SK-N-MC (cell line): ENCODE data around the gene TRIM45.

ENCODE experiments used
- EZH2 ChIP-seq: fragments of 200-600 bp; sonication (generic); IDR thresholded peaks from one replicate; pipeline ENCODE4 v1.6.1; 2017; ENCODE audit warnings: antibody characterized with exemption
- POLR2AphosphoS5 ChIP-seq: IDR thresholded peaks from 2 replicates; pipeline ENCODE4 v1.6.1; 2012; ENCODE audit warnings: mild to moderate bottlenecking, low read depth, low read length, borderline replicate concordance

GRCh38 chr1:117146072-117146471, 24.5 kb upstream of the TRIM45 start:
- no peak for TF ChIP-seq POLR2AphosphoS5
- TF ChIP-seq EZH2: no peak
